ENCODE measurements around the gene CPLX3.

The CPLX3 gene

GRCh38 chr15:74788683-74789151 lies 37.7 kb upstream of the CPLX3 start:
- no peak for DNase-seq

DNA sequence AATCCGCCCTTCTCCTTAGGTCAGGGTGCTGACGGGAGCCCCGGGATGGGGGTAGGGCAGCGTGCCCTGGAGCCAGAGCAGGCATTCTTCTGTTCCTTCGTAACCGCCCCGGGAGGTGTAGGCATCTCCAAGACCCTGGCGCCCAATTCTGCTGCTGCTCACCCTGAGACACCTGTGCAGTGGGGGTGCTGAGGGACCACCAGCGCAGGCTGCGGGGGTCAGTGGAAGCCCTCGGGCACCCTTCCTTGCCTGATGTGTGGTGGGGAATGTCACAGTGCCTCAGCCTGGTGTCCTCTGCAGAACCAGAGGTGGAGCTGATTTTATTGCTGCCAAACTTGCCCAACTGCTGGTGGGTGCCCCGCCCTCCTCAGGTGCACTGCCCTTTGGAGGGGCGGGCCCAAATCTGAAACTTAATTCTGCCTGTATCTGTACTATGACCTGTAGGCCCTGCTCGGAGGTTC lies 37.2 kb upstream of the CPLX3 start:
- no peak for DNase-seq

DNA sequence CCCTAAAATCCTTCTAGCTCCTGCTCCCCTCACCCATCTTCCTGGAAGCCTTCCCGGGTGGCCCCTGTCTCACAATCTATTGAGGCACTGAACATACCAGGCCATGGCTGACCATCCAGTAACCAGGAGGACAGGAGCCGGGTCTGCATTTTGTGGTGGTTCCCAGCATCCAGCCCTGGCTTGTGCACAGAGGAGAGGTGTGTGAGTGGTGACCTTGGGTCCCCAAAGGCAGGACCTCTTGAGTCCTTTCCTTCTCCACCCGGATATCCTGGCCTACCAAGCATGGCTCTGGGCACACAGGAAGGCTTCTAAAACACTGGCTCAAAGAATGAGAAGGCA lies 36.7 kb upstream of the CPLX3 start:
- DNase-seq: no peak

- no peak for DNase-seq
Measured at GRCh38 chr15:74790080-74790916, 36.1 kb upstream of the CPLX3 start.

DNA sequence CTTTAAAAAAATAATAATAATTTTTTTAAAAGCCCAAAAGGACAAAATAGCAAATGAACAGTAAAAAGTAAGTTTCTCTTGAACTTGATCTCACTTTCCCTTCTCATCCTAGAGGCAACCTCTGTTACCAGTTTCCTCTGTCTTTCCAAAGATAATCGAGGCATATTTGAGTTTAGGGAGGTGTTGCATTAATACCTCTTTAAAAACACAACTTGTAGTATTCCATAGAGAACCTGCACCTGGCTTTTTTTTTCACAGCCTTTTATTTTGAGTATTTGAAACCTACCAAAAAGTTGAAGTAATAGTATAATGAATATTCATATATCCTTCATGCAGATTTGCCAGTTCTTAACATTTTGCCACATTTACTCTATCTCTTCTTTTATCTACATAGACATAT lies 35.4 kb upstream of the CPLX3 start:
- DNase-seq: no peak

DNA sequence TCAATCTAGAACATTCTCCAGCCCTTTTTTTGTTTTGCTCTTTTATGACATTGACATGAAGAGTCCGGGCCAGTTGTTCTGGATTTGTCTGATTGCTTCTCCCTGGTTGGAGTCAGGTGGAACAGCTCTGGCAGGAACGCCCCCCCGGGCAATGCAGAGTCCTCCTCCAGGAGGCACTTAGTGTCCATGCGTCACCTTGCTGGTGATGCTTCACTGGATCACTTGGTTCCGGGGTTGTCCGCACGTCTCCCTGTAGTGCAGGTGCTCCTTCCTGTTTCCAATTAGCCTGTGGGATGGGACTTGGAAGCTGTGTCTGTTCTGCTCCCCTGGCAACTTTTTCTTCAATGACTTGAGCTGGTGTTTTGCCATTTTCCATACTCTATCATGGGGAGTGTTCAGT lies 34.8 kb upstream of the CPLX3 start:
- DNase-seq: no peak

- no peak for DNase-seq
Measured at GRCh38 chr15:74792227-74793016, 34.0 kb upstream of the CPLX3 start.

DNA sequence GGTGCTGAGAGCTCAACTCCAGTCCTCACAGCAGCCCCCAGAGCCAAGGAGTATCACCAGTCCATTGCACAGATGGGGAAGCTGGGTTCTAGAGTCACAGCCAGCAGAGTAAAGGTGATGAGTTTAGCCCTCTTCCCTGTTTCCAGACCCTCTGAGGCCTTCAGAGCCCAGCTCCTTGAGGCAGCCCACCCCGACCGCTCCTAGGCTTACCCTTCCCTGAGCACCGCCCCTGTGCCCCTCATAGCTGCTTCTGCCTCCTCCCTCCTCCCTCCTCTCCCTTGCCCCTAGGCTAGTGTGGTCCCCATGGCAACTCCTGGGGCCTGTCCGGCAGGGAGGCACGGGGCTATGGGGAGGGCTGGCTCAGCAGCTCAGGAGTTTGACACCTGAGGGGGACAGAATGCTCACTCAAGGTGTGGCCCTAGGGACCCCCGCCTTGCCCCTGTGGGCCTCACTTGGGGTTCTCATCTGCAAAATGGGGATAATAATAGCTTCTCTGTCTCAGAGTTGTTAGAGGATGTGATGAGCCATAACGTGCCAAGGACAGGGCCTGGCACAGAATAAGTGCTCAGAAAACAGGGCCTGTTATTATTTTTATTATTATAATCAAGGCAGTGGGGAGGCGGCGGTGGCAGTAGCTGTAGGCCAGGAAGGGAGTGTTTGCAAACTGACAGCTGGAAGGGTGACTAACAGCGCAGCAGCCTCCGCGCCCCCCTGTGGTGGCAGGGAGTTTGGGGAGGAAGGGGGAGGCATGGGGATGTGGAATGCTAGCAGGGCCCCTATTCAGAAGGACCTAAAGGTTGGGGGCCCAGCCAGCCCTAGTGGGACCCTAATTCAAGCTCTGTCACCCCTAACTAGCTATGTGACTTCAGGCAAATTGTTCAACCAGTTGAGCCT lies 33.0 kb upstream of the CPLX3 start:
- DNase-seq: no peak

DNA sequence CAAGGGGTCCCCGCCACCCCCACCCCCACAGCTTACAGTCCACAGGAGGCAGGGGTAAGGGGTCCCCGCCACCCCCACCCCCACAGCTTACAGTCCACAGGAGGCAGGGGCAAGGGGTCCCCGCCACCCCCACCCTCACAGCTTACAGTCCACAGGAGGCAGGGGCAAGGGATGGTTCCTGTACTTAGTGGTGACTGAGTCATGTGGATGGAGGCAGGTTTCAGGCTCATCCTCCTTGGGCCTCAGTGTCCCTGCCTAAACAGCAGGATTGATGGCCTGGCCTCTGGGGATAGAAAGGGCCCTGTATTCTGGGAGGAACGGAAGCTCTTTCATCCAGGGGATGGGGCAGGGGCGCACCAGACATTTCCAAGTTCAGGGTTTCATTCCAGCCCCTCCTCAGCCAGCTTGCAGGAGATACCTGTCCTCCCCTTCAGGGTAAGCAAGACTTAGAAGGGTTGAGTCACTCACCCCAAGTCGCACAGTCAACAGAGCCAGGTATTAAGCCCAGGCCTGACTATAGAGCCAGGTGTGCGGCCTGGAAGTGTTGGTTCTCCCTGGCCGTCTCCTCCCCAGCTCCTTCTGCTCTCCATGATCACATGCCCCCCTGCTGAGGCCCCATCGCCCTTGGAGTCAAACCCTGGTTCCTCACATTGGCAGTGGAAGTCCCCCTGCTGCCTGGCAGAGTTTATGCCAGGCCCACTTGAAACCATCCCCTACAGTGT lies 32.0 kb upstream of the CPLX3 start:
- DNase-seq: no peak

- DNase-seq: no peak
Measured at GRCh38 chr15:74794970-74795349, 31.5 kb upstream of the CPLX3 start.

DNA sequence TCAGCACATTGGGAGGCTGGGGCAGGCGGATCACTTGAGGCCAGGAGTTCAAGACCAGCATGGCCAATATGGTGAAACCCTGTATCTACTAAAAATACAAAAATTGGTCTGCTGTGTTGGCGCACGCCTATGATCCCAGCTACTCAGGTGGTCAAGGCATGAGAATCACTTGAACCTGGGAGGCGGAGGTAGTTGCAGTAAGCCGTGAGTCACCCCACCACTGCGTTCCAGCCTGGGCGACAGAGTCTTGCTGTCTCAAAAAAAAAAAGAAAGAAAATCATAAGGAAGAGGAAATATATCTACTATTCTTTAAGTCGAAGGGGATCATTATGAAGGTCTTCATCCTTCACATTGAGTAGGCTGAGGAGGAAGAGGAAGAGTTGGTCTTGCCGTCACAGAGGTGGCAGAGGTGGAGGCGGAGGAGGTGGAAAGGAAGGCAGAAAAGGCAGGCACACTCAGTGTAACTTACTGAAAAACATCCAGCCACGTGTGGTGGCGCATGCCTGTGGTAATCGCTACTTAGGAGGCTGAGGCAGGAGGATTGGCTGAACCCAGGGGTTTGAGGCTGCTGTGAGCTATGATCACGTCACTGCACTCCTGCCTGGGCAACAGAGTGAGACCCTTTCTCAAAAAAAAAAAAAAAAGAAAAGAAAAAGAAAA lies 30.3 kb upstream of the CPLX3 start:
- DNase-seq: no peak

DNA sequence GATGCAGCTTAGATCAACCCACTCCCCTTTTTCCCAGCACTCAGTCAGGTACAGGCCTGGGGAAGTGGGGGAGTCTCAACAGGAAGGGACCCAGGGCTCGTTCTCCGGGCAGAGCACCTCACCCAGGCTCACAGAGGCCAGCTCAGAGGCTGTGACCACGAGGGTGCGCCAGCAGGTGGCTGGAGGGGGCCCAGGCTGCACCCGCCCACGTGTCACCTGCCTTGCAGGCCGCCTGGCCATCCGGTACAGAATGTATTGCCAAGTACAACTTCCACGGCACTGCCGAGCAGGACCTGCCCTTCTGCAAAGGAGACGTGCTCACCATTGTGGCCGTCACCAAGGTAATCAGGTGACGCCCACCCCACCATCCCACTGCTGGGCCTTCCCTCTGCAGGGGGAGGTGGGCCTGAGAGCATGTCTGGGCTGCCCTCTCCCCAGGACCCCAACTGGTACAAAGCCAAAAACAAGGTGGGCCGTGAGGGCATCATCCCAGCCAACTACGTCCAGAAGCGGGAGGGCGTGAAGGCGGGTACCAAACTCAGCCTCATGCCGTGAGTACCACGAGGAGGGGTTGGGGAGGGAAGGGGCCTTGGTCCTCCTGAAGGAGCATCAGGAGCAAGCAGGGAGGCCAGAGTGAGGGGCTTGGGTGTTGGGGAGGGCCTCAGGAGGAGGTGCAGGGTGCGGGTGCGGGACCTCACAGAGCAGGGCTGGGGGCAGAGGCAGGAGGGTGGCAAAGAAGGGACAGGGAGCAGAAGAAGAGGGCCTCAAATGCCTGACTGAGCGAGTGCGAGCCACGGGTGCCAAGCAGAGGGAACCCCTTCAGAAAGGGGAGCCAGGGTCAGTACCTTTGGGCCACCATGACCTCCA lies 27.8 kb upstream of the CPLX3 start:
- DNase-seq: no peak

DNA sequence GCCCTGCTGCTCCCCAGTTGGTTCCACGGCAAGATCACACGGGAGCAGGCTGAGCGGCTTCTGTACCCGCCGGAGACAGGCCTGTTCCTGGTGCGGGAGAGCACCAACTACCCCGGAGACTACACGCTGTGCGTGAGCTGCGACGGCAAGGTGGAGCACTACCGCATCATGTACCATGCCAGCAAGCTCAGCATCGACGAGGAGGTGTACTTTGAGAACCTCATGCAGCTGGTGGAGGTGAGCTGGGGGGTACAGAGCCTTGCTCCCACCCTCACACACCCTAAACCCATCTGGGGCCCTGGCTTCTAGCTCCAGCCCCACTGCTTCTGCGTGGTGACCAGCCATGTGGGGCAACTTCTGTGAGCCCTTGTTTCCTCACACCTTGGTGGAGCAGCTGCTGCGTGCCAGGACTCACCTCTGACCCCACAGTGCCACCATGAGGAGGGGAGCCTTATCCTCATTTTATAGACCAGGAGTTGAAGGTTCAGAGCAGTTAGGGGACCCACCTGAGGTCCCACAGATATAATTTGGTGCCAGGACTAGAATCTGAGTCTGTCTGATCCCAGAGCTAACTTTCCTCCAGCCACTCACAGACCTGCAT lies 27.1 kb upstream of the CPLX3 start:
- DNase-seq: no peak

DNA sequence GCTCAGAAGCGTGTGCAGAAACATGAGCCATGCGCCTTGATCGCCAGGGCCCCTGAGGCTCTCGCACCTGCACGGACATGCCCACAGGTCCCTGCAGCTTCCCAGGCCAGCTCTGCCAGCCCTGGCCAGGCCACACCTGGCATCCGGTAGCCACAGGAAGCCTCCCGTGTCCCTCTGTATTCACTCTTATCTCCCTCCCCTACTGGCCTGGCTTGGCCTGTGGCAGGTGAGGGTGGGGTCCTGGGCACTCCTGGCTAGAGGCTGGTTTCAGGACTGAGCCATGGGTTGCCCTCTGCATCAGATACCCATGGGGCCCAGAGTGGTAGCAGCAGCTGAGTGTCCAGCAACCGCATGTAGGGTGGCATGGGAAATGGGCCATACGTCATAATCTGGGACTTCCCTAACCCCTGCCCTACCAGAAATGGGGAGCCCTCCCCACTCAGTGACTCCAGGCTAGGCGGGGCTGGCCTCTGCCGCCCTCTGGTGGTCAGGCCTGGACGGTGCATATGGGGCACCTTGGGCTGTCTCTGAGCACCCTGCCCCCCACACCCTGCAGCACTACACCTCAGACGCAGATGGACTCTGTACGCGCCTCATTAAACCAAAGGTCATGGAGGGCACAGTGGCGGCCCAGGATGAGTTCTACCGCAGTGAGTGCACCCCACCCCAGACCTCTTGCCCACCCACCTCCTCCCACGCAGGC lies 26.4 kb upstream of the CPLX3 start:
- peak; percentile 16 to 81 (median 78) for DNase-seq

- no peak for DNase-seq
Measured at GRCh38 chr15:74800559-74801094, 25.8 kb upstream of the CPLX3 start.

DNA sequence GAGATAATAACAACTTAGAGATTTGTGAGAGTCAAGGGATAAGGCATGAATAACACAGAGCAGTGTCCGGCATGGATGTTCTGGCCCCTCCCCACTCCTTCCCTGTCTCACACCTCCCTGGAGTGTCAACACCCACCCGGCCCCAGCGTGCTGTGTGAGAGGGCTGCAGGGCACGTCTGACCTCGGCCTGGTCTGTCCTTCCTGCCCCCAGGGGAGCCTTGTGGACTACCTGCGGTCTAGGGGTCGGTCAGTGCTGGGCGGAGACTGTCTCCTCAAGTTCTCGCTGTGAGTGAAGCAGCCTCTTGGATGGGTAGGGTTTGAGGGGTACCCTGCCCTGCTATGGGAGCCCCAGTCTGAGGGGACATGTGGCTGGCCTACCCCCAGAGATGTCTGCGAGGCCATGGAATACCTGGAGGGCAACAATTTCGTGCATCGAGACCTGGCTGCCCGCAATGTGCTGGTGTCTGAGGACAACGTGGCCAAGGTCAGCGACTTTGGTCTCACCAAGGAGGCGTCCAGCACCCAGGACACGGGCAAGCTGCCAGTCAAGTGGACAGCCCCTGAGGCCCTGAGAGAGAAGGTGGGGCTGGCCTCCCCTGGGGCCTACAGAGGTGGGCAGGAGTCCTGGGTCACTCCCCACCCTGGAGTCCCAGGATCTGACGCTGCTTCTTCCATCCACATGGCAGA lies 25.0 kb upstream of the CPLX3 start:
- DNase-seq: no peak

- no peak for DNase-seq
Measured at GRCh38 chr15:74802290-74802689, 24.1 kb upstream of the CPLX3 start.

DNA sequence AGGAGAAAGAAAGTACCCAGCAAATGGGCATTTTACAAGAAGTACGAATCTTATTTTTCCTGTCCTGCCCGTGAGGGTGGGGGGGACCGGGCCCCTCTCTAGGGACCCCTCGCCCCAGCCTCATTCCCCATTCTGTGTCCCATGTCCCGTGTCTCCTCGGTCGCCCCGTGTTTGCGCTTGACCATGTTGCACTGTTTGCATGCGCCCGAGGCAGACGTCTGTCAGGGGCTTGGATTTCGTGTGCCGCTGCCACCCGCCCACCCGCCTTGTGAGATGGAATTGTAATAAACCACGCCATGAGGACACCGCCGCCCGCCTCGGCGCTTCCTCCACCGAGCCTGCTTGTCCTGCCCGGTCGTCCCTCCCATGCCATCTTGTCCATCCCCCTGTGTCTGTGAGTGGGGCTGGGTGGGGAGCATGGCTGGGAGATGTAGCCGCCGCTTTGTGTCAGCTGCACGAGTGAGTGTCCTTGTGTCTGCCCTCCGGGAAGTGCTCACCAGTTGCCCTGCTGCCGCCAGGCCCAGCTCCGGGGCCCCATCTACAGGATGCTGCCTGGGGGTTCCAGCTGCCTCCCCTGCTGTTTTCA lies 23.5 kb upstream of the CPLX3 start:
- no peak for DNase-seq

Data from NCI-H1417 (cell line).